Measurements from ENCODE around the gene SNAI1.

- no peak for TF ChIP-seq EZH2 (IDR thresholded peaks at IDR 0.05; ENCODE audit: insufficient read depth, poor library complexity, severe bottlenecking)
- TF ChIP-seq EZH2phosphoT487 (IDR thresholded peaks at IDR 0.05; ENCODE audit: insufficient read depth, low read depth) = no peak
These were observed 31.2 kb downstream of the SNAI1 start for GRCh38 chr20:50013976-50014375.

Measured in GM23248 (cell line).